SH-SY5Y (cell line): Measurements from ENCODE around the gene COL25A1.

Source experiments
- GATA2 ChIP-seq: IDR thresholded peaks from 2 replicates; pipeline ENCODE4 v1.6.1; 2011; ENCODE audit warnings: mild to moderate bottlenecking, low read depth, low read length
- GATA3 ChIP-seq: IDR thresholded peaks from 2 replicates; pipeline ENCODE4 v1.6.1; 2011; ENCODE audit warnings: low read depth, mild to moderate bottlenecking, low read length, moderate library complexity

- TF ChIP-seq GATA2 (no peak), GATA3 (no peak)
Measured at GRCh38 chr4:109207898-109208297, 94.6 kb downstream of the COL25A1 start.
